Breast epithelium (tissue), 3 donors: ENCODE results near the gene TSC22D3.

Experiments
- POLR2A ChIP-seq: fragments of 450-650 bp; IDR thresholded peaks from one replicate; pipeline ENCODE4 v1.6.1; 2016; ENCODE audit warnings: antibody characterized with exemption, mild to moderate bottlenecking, moderate library complexity
- POLR2AphosphoS5 ChIP-seq, 3 donors: sonication (generic); formaldehyde crosslinking; IDR thresholded peaks; one replicate each; pipeline ENCODE4 v1.6.1; 2017; ENCODE audit warnings: antibody characterized with exemption in 3 of 3
- TF ChIP-seq, protein P1 (sequence below), 3 donors: fragments of 450-650 bp; IDR thresholded peaks; one replicate each; pipeline ENCODE4 v1.5.1; 2016 to 2017; ENCODE audit warnings: antibody characterized with exemption in 3 of 3, mild to moderate bottlenecking in 3 of 3, moderate library complexity in 3 of 3

GRCh38 chrX:107773206-107773605, 2.4 kb downstream of the TSC22D3 start:
- TF ChIP-seq, protein P1, sequence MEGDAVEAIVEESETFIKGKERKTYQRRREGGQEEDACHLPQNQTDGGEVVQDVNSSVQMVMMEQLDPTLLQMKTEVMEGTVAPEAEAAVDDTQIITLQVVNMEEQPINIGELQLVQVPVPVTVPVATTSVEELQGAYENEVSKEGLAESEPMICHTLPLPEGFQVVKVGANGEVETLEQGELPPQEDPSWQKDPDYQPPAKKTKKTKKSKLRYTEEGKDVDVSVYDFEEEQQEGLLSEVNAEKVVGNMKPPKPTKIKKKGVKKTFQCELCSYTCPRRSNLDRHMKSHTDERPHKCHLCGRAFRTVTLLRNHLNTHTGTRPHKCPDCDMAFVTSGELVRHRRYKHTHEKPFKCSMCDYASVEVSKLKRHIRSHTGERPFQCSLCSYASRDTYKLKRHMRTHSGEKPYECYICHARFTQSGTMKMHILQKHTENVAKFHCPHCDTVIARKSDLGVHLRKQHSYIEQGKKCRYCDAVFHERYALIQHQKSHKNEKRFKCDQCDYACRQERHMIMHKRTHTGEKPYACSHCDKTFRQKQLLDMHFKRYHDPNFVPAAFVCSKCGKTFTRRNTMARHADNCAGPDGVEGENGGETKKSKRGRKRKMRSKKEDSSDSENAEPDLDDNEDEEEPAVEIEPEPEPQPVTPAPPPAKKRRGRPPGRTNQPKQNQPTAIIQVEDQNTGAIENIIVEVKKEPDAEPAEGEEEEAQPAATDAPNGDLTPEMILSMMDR (IDR thresholded peaks at IDR 0.05), result no peak
- no peak for TF ChIP-seq POLR2AphosphoS5 (IDR thresholded peaks at IDR 0.05)
- TF ChIP-seq POLR2A, result no peak
